Mesenchymal stem cell (in vitro differentiated cells and primary cell): Measurements from ENCODE around the gene RCN1.

Experiments used
- DNase-seq: peaks from one replicate; pipeline ENCODE4 v3.0.0-alpha.2; 2013
- H2AFZ ChIP-seq: one replicate; pipeline ENCODE4 v1.6.1; 2013; ENCODE audit warnings: low read depth, mild to moderate bottlenecking, control low read depth, inconsistent platforms, low read length, moderate library complexity
- H2AK5ac ChIP-seq: 2 replicates; pipeline ENCODE4 v1.6.1; 2013; ENCODE audit warnings: low read length, moderate library complexity, mild to moderate bottlenecking, inconsistent platforms; ENCODE audit not compliant: severe bottlenecking
- H2BK120ac ChIP-seq: one replicate; pipeline ENCODE4 v1.6.1; 2013; ENCODE audit warnings: low read depth, mild to moderate bottlenecking, inconsistent platforms, low read length, moderate library complexity
- H2BK12ac ChIP-seq, 2 experiments: one replicate each; pipeline ENCODE4 v1.6.1; 2013; ENCODE audit warnings: inconsistent platforms in 2 of 2, low read length in 2 of 2, mild to moderate bottlenecking in 2 of 2, moderate library complexity in 2 of 2, control low read depth in 1 of 2
- H2BK15ac ChIP-seq: one replicate; pipeline ENCODE4 v1.6.1; 2013; ENCODE audit warnings: mild to moderate bottlenecking, low read depth, inconsistent platforms; ENCODE audit not compliant: poor library complexity, severe bottlenecking
- H2BK5ac ChIP-seq: 2 replicates; pipeline ENCODE4 v1.6.1; 2013; ENCODE audit warnings: low read depth, mild to moderate bottlenecking, low read length, control low read depth, inconsistent platforms; ENCODE audit not compliant: poor library complexity, severe bottlenecking
- H3K14ac ChIP-seq, 2 experiments: one replicate each; pipeline ENCODE4 v1.6.1; 2013; ENCODE audit warnings: inconsistent platforms in 2 of 2, low read length in 2 of 2, control low read depth in 1 of 2, mild to moderate bottlenecking in 1 of 2, moderate library complexity in 1 of 2
- H3K18ac ChIP-seq, 2 experiments: one replicate each; pipeline ENCODE4 v1.6.1; 2013; ENCODE audit warnings: inconsistent platforms in 2 of 2, low read length in 2 of 2, control low read depth in 1 of 2, low read depth in 1 of 2, mild to moderate bottlenecking in 1 of 2
- H3K23ac ChIP-seq, 2 experiments: one replicate each; pipeline ENCODE4 v1.6.1; 2013; ENCODE audit warnings: inconsistent platforms in 2 of 2, low read length in 2 of 2, mild to moderate bottlenecking in 2 of 2, moderate library complexity in 2 of 2, control low read depth in 1 of 2
- H3K27ac ChIP-seq: 2 replicates; pipeline ENCODE4 v1.5.1; 2013; ENCODE audit warnings: mild to moderate bottlenecking, moderate library complexity, low read length, control low read depth, inconsistent platforms; ENCODE audit not compliant: poor library complexity, severe bottlenecking
- H3K27me3 ChIP-seq, 2 experiments: 2 replicates each; pipeline versions ENCODE4 v1.6.1 to v1.7.0; 2013; ENCODE audit warnings: low read length in 2 of 2, mild to moderate bottlenecking in 2 of 2, moderate library complexity in 2 of 2, control low read depth in 1 of 2, inconsistent platforms in 1 of 2; ENCODE audit not compliant: control insufficient read depth in 1 of 2, insufficient read depth in 1 of 2
- H3K36me3 ChIP-seq, 2 experiments: 2 replicates each; pipeline versions ENCODE4 v1.6.1 to v1.7.0; 2013; ENCODE audit warnings: low read length in 2 of 2, control low read depth in 1 of 2, inconsistent platforms in 1 of 2, low read depth in 1 of 2, mild to moderate bottlenecking in 1 of 2; ENCODE audit not compliant: insufficient read depth in 2 of 2, control insufficient read depth in 1 of 2
- H3K4ac ChIP-seq, 2 experiments: one replicate each; pipeline ENCODE4 v1.6.1; 2013; ENCODE audit warnings: inconsistent platforms in 2 of 2, low read length in 2 of 2, mild to moderate bottlenecking in 2 of 2, moderate library complexity in 2 of 2, control low read depth in 1 of 2, low read depth in 1 of 2
- H3K4me1 ChIP-seq: 2 replicates; pipeline ENCODE4 v1.6.1; 2013; ENCODE audit warnings: low read depth, low read length, control low read depth; ENCODE audit not compliant: control insufficient read depth, insufficient read depth
- H3K4me2 ChIP-seq: 2 replicates; pipeline ENCODE4 v1.6.1; 2013; ENCODE audit warnings: low read length, mild to moderate bottlenecking, inconsistent platforms; ENCODE audit not compliant: poor library complexity, severe bottlenecking
- H3K4me3 ChIP-seq, 2 experiments: 2 replicates each; pipeline versions ENCODE4 v1.5.1 to v1.7.0; 2013; ENCODE audit warnings: low read length in 2 of 2, mild to moderate bottlenecking in 2 of 2, control low read depth in 1 of 2, low read depth in 1 of 2; ENCODE audit not compliant: insufficient read depth in 1 of 2
- H3K79me1 ChIP-seq: replicated peaks from 2 replicates; pipeline ENCODE4 v1.6.1; 2013; ENCODE audit warnings: mild to moderate bottlenecking, control low read depth, low read length, inconsistent platforms; ENCODE audit not compliant: poor library complexity, severe bottlenecking
- H3K9ac ChIP-seq: 2 replicates; pipeline ENCODE4 v1.7.0; 2013; ENCODE audit warnings: mild to moderate bottlenecking, low read length, moderate library complexity
- H3K9me3 ChIP-seq: 2 replicates; pipeline ENCODE4 v1.7.0; 2013; ENCODE audit warnings: mild to moderate bottlenecking, low read length; ENCODE audit not compliant: control insufficient read depth
- H4K8ac ChIP-seq: one replicate; pipeline ENCODE4 v1.6.1; 2013; ENCODE audit warnings: inconsistent platforms, mild to moderate bottlenecking, low read length, moderate library complexity
- H4K91ac ChIP-seq: one replicate; pipeline ENCODE4 v1.6.1; 2013; ENCODE audit warnings: mild to moderate bottlenecking, low read length, inconsistent platforms
- WGBS: methylation state at CpG from one replicate; pipeline ENCODE4 v1.1.7; 2013; ENCODE audit warnings: mixed read lengths; 5-methylcytosine and 5-hydroxymethylcytosine counted together

Gene RCN1

DNA sequence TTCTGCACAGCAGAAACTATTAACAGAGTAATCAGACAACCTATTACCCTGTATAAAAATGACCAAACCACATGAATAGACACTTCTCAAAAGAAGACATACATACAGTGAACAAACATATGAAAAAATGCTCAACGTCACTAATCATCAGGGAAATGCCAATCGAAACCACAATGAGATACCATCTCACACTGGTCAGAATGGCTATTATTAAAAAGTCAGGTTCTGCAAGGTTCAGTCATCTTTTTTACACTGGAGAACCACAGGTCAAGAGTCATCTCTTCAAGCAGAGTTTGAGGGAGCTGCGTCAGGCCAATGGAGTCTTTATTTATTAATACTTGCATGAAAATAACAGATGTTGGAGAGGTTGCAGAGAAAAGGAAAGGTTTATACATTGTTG lies 40.4 kb downstream of the RCN1 start:
- no peak for DNase-seq
- H2BK15ac ChIP-seq: no peak overlapping the region
- no peak overlapping the region for H3K27ac ChIP-seq
- H2AFZ ChIP-seq: no peak overlapping the region
- H2BK120ac ChIP-seq: no peak overlapping the region
- no peaks in the 10 kb centered on the region for H3K79me1 ChIP-seq
- no peak overlapping the region for H3K9ac ChIP-seq
- no peaks in the 10 kb centered on the region for H3K4me1 ChIP-seq
- no peak overlapping the region for H2BK5ac ChIP-seq
- H4K91ac ChIP-seq: no peak overlapping the region
- H3K36me3 ChIP-seq: no peaks in the 10 kb centered on the region
- peaks cover 9% of the 10 kb centered on the region for H3K9me3 ChIP-seq
- H2AK5ac ChIP-seq: no peak overlapping the region
- H3K4me3 ChIP-seq: no peak overlapping the region
- no peak overlapping the region for H3K4ac ChIP-seq
- no peak overlapping the region for H4K8ac ChIP-seq
- H3K4me2 ChIP-seq: no peak overlapping the region
- H3K14ac ChIP-seq: no peak overlapping the region
- no peak overlapping the region for H3K23ac ChIP-seq
- H2BK12ac ChIP-seq: no peak overlapping the region
- WGBS: 65% methylated on average over 3 of the region's 3 CpGs
- H3K18ac ChIP-seq: no peak overlapping the region
- H3K27me3 ChIP-seq: peaks cover 5 to 10% of the 10 kb centered on the region in 2 experiments

DNA sequence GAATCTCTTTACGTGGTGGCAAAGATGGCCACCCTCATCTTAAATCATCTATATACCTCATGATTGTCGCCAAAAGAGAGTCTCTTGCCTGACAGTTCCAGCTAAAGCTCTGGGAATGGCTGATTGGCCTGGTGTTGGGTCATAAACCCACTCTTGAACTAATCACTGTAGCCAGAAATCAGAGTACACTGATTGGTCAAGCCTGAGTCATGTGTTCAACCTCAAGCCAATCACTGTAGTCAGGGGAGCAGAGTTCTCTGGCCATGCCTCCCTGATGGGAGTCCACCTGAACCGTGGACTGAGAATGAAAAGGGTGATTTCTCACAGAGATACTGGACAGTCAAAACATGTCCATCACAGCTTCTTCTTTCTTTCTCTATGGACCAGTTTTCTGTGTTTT lies 45.8 kb downstream of the RCN1 start:
- no peak overlapping the region for H3K4ac ChIP-seq
- H3K36me3 ChIP-seq: no peaks in the 10 kb centered on the region
- no peaks in the 10 kb centered on the region for H3K79me1 ChIP-seq
- no peak overlapping the region for H2BK15ac ChIP-seq
- H4K8ac ChIP-seq: no peak overlapping the region
- no peak overlapping the region for H3K4me3 ChIP-seq
- no peak overlapping the region for H2BK12ac ChIP-seq
- DNase-seq: no peak
- H3K27me3 ChIP-seq: no peaks in the 10 kb centered on the region
- H2AFZ ChIP-seq: no peak overlapping the region
- H3K9ac ChIP-seq: peak overlapping the region; percentile 51
- no peak overlapping the region for H4K91ac ChIP-seq
- no peak overlapping the region for H2BK5ac ChIP-seq
- no peak overlapping the region for H2BK120ac ChIP-seq
- WGBS: 83% methylated on average over 2 of the region's 3 CpGs
- H2AK5ac ChIP-seq: peak overlapping the region; percentile 11
- H3K4me1 ChIP-seq: peaks cover 4% of the 10 kb centered on the region
- H3K27ac ChIP-seq: peak overlapping the region; percentile 39
- H3K4me2 ChIP-seq: no peak overlapping the region
- no peak overlapping the region for H3K14ac ChIP-seq
- no peaks in the 10 kb centered on the region for H3K9me3 ChIP-seq
- H3K18ac ChIP-seq: no peak overlapping the region
- no peak overlapping the region for H3K23ac ChIP-seq

DNA sequence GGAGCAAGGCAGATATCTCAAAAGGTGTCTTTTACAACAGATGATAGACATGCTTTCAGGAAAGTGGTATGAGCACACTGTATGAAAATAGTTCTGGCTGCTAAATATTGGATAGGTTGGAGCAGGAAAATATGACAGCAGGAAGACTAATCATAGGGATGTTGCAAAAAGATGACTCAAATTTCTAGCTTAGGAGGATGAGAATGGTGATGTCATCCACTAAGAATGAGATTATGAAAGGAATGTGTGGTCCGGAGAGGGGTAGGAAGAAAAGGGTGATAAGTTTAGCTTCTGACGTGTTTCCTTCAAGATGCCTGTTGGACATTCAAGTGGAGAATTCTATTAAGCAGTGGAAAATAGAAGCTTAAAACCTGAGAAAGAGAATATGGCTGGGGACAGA lies 46.4 kb downstream of the RCN1 start:
- no peak overlapping the region for H2BK5ac ChIP-seq
- H3K79me1 ChIP-seq: no peaks in the 10 kb centered on the region
- H3K4me1 ChIP-seq: peaks cover 4% of the 10 kb centered on the region
- no peaks in the 10 kb centered on the region for H3K27me3 ChIP-seq
- no peak overlapping the region for H3K4me2 ChIP-seq
- no peak overlapping the region for H2AFZ ChIP-seq
- H3K23ac ChIP-seq: no peak overlapping the region
- H4K91ac ChIP-seq: no peak overlapping the region
- no peak overlapping the region for H2BK12ac ChIP-seq
- no peak overlapping the region for H3K4ac ChIP-seq
- no peak overlapping the region for H2BK15ac ChIP-seq
- peak overlapping the region; percentile 68 for H3K27ac ChIP-seq
- no peak overlapping the region for H2AK5ac ChIP-seq
- H3K18ac ChIP-seq: no peak overlapping the region
- H3K14ac ChIP-seq: no peak overlapping the region
- peak; percentile 89 for DNase-seq
- H3K4me3 ChIP-seq: no peak overlapping the region
- no peak overlapping the region for H2BK120ac ChIP-seq
- 0% methylated on average over 2 of the region's 2 CpGs for WGBS
- H3K36me3 ChIP-seq: no peaks in the 10 kb centered on the region
- H3K9me3 ChIP-seq: no peaks in the 10 kb centered on the region
- peak overlapping the region; percentile 51 for H3K9ac ChIP-seq
- no peak overlapping the region for H4K8ac ChIP-seq

DNA sequence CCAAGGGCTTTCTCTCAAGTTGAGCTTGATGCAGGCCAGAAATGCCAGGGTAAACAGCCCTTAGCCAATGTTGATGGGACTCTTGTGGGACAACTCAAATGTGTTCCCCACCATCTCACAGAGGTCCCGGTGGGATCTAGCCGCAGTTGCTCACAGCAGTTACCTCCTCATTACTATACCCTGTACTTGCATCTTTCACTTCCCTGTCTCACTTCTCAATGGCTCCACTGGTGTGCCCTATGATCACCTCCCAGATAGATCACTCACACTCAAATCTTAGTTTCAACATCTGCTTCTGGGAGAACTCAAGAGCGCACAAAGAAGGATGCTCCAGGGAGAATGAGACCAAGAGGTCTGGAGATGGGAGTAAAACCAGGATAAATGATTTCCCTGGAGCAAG lies 47.0 kb downstream of the RCN1 start:
- H3K79me1 ChIP-seq: no peaks in the 10 kb centered on the region
- H2BK15ac ChIP-seq: no peak overlapping the region
- H3K36me3 ChIP-seq: no peaks in the 10 kb centered on the region
- no peak overlapping the region for H2BK120ac ChIP-seq
- H2BK5ac ChIP-seq: no peak overlapping the region
- no peak overlapping the region for H2BK12ac ChIP-seq
- no peaks in the 10 kb centered on the region for H3K27me3 ChIP-seq
- H2AFZ ChIP-seq: no peak overlapping the region
- peak overlapping the region in 1 of 2 experiments; percentile 9 for H3K14ac ChIP-seq
- H3K9ac ChIP-seq: peak overlapping the region; percentile 41
- H3K4me2 ChIP-seq: no peak overlapping the region
- peak overlapping the region; percentile 68 for H3K27ac ChIP-seq
- 98% methylated on average over 3 of the region's 3 CpGs for WGBS
- no peak overlapping the region for H3K18ac ChIP-seq
- H2AK5ac ChIP-seq: peak overlapping the region; percentile 6
- no peak overlapping the region for H3K4ac ChIP-seq
- H3K9me3 ChIP-seq: no peaks in the 10 kb centered on the region
- H3K4me3 ChIP-seq: no peak overlapping the region
- H3K23ac ChIP-seq: no peak overlapping the region
- no peak overlapping the region for H4K91ac ChIP-seq
- no peak for DNase-seq
- H3K4me1 ChIP-seq: peaks cover 4% of the 10 kb centered on the region
- no peak overlapping the region for H4K8ac ChIP-seq
